ENCODE measurements around the gene MZT2A.
"Not testable (repeated sequence)": the region's sequence is repeated elsewhere in the genome, so short reads cannot be mapped to it uniquely, and the experiment has no call there.

The MZT2A gene, protein sequence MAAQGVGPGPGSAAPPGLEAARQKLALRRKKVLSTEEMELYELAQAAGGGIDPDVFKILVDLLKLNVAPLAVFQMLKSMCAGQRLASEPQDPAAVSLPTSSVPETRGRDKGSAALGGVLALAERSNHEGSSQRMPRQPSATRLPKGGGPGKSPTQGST

DNA sequence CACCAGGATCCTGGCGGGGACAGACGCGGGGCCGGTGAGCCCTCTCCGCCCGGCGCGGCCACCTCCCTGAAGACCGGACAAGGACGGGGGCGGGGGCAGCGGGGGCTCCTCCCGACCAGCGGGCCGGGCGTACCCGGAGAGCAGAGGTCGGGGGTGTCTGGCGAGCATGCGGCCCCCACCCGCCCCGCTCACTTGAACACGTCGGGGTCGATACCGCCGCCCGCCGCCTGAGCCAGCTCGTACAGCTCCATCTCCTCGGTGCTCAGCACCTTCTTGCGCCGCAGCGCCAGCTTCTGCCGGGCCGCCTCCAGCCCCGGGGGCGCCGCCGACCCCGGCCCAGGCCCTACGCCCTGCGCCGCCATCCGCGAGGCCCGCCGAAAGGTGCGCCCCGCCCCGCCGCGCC is at the start of gene MZT2A:
Gene MZT2A, minus strand, starts transcription at position 383 of the 403 bp plus-strand sequence. Its CDS starts 21 bp downstream, at position 362.
- DNase-seq (ENCODE audit: low read depth, low spot score); POLR2A ChIA-PET: not testable (repeated sequence)
- CTCF ChIA-PET, result interaction anchor here (1.0 to 2.9 kb wide), 9 partner anchors 9 to 235 kb away, joined by 3 to 18 read pairs (median 6); no protein-coding TSS in a partner anchor
- H3K4me3 ChIP-seq (ENCODE audit: low read depth, low read length), result peak within 1 kb of the TSS; percentile 88

DNA sequence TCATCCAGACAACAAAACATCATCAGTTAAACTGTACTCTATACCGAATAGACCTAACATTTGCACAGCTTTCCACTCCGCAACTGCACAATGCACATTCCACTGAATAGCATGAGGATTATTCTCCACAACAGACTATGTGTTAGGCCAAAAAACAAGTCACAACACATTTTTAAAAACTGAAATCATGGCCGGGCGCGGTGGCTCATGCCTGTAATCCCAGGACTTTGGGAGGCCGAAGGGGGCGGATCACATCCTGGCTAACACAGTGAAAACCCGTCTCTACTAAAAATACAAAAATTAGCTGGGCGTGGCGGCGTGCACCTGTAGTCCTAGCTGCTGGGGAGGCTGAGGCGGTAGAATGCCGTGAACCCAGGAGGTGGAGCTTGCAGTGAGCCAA is 46.7 kb upstream of the MZT2A start:
- DNase-seq (ENCODE audit: low read depth, low spot score); H3K4me3 ChIP-seq (ENCODE audit: low read depth, low read length); CTCF ChIA-PET; POLR2A ChIA-PET: not testable (repeated sequence)

DNA sequence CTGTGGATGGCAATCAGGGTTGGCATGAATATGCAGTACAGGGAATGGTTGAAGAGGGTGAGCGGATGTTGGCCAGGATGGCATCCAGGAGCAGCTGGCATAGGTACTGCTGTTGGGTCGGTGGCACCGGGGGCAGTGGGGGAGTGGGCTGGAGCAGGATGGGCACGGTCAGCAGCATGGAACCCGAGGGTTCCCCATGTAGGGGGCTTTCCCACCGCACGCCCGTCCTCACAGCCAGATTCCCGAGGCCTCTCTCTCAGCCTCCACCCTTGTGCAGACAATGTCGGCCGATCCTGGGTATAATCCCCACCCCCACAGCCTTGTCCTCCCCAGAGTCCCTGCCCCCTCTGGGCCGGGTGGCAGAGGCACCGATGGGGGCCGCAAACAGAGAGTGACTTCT is 44.6 kb upstream of the MZT2A start:
- CTCF ChIA-PET; H3K4me3 ChIP-seq (ENCODE audit: low read depth, low read length); POLR2A ChIA-PET; DNase-seq (ENCODE audit: low read depth, low spot score): not testable (repeated sequence)

DNA sequence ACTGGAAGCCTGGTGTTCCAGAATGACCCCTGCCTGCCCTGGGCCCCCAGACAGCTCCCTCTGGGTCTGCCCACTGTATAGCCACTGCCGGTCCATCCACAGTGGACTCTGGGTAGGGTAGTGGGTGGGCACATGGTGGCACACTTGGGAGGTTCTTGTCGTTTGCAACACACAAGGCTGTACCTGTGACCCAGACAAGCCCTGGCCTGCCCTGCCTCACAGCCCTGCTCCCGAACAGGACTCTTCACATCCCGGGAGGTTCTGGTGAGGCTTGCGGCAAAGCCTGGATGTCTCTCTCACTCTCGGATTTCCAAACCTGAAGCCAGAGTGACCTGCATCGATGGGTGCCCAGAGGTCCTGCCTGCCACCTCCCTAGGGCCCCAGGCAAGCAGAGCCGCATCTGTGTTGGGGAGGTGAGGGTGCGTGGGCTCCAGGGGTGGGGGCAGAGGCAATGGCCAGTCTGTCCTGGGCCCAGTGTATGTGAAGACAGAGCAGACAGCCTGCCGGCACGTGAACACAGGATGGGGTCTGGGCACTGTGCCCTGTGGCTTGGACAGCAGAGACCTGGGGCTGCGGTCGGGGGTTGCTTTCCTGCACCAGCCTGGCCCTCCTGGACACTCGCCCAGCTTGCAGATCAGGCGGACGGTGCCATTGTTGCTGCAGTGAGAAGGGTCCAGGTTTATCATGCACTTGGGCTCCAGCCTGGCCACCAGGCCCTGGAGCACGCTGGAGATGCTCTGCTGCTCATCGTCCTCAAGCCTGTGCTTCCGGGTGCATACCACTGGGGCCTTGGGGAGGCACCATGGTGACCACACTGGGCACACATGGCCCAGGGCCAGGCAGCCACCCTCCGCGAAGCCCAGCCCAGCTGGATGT is 44.0 kb upstream of the MZT2A start:
- POLR2A ChIA-PET; DNase-seq (ENCODE audit: low read depth, low spot score); H3K4me3 ChIP-seq (ENCODE audit: low read depth, low read length); CTCF ChIA-PET: not testable (repeated sequence)

DNA sequence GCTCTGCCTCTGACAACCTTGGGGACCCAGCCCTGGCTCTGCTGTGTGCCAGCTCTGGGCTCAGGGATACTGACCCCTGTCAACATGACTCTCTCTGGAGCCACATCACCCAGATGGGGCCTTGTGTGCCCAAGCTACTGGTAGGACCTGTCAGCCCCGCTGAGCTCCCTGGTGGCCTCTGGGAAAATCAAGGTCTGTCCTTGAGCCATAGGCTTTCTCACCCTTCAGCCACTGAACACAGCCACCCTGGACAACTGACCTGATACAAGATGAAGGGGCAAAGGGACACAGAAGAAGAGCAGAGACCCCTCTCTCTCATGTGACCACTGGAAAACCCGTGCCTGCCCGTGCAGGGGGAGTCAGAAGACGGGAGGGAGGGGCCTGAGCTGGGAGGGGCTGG is 43.3 kb upstream of the MZT2A start:
- no peak overlapping the region for H3K4me3 ChIP-seq (ENCODE audit: low read depth, low read length)
- ChIA-PET CTCF (no interaction called here), POLR2A (no interaction called here)
- DNase-seq (ENCODE audit: low read depth, low spot score), result no peak
- TF ChIP-seq, protein P1, sequence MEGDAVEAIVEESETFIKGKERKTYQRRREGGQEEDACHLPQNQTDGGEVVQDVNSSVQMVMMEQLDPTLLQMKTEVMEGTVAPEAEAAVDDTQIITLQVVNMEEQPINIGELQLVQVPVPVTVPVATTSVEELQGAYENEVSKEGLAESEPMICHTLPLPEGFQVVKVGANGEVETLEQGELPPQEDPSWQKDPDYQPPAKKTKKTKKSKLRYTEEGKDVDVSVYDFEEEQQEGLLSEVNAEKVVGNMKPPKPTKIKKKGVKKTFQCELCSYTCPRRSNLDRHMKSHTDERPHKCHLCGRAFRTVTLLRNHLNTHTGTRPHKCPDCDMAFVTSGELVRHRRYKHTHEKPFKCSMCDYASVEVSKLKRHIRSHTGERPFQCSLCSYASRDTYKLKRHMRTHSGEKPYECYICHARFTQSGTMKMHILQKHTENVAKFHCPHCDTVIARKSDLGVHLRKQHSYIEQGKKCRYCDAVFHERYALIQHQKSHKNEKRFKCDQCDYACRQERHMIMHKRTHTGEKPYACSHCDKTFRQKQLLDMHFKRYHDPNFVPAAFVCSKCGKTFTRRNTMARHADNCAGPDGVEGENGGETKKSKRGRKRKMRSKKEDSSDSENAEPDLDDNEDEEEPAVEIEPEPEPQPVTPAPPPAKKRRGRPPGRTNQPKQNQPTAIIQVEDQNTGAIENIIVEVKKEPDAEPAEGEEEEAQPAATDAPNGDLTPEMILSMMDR (IDR thresholded peaks at IDR 0.05; ENCODE audit: insufficient read depth, low read length, missing control alignments), result no peak

DNA sequence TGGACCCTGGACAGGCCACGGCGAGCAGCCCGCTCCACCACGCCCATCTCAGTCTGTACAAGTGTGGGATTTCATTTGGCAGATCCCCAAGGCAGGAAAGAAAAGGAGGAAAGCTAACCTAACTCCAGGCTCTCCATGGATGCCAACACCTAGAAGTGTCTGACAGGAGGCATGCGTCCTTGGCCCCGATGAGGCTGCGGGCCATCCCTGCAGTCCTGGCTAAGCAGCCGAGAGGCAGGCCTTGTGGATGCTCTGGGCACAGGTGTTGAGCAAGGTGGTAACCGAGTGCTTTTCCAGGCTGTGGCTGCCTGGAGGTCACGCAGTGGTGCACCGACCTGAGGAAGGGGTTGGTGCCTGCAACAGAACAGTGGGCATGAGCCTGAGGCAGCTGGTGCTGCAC is 42.8 kb upstream of the MZT2A start:
- H3K4me3 ChIP-seq (ENCODE audit: low read depth, low read length); CTCF ChIA-PET; POLR2A ChIA-PET; DNase-seq (ENCODE audit: low read depth, low spot score): not testable (repeated sequence)

DNA sequence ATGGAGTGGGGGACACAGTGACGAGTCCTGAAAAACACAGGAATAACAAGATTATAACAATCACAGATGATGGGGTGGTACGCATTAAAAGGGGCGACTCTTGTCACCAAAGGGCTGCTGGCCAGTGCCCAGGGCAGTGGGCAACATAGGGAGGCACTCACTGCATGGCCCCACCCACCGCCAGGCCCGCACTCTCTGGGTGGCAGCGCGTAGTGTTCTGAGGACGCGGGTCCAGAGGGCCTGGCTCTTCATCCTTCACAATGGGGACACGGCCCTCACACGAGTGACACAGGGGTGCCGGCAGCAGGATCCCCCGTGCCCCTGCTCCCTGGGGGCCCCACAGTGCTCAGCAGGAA is 42.1 kb upstream of the MZT2A start:
- H3K4me3 ChIP-seq (ENCODE audit: low read depth, low read length); POLR2A ChIA-PET; CTCF ChIA-PET; DNase-seq (ENCODE audit: low read depth, low spot score): not testable (repeated sequence)

DNA sequence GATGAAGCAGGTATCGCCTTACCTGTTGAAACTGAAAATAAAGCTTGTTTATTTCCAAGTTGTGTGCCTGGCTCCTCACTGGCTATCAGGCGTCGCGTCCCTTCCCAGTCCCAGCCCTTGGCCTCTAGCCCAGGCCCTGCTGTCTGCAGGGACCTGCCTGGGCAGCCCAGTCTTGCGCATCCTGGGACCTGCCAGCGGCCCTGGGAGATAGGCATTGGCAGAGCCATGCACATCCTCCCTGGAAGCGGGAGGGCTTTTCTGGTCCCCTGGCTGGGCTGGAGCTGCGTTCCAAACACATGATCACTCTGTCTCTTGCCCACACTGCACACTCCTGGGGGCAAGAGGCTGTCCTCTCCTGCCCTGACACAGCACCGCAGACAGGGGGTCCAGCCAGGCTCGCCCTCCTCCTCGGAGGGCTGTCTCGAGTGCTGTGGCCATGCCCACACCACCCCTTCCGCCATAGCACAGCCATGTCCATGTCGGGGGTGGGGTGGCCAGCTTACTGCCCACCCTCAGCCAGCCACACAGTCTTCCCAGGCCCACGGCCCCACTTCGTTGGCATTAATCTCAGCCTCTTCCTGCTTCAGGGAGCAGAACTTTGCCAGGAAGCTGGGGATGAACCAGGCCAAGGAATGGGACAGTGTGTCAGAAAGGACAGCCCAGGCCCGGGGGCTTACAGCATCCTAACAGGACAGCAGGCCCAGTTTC is 41.6 kb upstream of the MZT2A start:
- CTCF ChIA-PET; H3K4me3 ChIP-seq (ENCODE audit: low read depth, low read length); POLR2A ChIA-PET; DNase-seq (ENCODE audit: low read depth, low spot score): not testable (repeated sequence)

DNA sequence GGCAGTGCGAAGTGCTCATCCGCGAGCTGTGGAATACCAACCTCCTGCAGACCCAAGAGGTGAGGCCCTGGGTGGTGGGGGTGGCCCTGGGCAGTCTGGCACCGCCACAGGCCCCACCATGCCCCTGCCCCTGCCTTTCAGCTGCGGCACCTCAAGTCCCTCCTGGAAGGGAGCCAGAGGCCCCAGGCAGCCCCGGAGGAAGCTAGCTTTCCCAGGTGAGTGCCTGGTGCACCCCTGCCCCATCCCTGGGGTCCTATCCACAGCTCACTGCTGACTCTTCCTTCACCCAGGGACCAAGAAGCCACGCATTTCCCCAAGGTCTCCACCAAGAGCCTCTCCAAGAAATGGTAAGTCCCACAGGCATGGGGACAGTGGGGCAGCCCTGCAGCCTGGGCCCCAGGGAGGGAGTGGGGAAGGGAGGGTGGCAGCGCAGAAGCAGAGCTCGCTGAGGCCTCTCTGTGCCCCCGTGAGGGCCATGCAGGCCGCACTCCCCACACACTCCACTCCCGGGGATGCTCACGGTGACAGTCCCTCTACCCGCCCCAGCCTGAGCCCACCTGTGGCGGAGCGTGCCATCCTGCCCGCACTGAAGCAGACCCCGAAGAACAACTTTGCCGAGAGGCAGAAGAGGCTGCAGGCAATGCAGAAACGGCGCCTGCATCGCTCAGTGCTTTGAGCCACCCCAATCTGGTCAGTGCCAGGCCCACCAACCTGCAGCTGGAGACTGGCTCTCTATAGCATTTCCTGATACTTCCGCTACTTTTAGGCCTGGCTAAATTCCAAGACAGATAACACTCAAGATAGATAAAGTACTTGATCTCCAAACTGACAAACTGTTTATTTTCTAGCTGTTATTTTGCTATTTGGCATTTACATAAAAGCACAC is 40.8 kb upstream of the MZT2A start:
- H3K4me3 ChIP-seq (ENCODE audit: low read depth, low read length); POLR2A ChIA-PET; CTCF ChIA-PET; DNase-seq (ENCODE audit: low read depth, low spot score): not testable (repeated sequence)

DNA sequence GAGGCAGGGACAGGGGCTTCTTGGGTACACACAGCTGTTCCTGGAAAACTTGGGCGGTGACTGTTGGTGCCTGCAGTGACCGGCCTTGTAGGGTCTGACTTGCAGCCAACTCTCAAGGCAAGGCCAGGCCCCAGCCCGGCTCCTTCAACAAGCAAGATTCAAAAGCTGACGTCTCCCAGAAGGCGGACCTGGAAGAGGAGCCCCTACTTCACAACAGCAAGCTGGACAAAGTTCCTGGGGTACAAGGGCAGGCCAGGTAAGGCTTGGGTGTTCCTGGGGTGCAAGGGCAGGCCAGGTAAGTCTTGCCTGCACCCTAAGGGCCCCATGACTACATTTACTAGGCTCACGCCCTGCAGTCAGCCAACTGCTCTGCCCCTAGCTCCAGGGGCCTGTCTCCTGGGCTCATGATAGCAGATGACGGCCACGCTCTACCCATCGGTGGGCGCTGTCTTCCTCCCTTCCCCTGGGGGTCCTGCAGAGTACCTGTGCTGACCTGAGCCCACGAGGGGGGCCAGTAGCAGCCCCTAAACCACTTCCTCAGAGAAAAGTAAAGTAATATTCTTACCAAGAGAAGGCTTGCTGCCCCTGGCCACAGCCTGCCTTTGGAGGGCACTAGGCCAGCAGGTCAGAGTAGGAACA is 39.5 kb upstream of the MZT2A start:
- CTCF ChIA-PET; H3K4me3 ChIP-seq (ENCODE audit: low read depth, low read length); POLR2A ChIA-PET; DNase-seq (ENCODE audit: low read depth, low spot score): not testable (repeated sequence)

DNA sequence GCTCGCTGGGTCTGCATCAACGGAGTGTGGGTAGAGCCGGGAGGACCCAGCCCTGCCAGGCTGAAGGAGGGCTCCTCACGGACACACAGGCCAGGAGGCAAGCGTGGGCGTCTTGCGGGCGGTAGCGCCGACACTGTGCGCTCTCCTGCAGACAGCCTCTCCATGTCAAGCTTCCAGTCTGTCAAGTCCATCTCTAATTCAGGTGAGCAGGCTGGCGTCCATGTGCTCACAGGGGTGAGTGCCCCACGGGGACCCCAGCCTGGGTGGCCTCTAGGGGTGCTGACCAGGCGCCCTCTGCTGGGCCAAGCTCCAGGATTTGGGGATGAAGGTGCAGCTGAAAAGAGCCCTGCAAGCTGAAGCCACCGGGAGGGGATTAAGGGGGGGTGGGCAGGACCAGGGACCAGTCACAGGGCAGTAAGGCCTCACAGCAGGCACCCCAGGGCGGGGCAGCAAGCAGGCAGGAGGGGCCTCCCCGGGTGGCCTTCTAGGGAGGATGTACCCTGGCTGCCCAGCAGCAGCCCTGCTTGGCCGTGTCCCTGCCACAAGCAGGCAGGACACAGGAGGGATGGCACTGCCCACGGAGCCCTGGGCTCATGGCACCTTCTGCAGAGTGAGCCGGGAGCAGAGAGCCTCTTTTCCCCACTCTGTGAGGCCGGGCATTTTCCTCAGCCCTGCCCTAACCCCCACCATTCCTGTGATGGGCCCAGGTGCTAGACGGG is 38.6 kb upstream of the MZT2A start:
- POLR2A ChIA-PET; DNase-seq (ENCODE audit: low read depth, low spot score); CTCF ChIA-PET; H3K4me3 ChIP-seq (ENCODE audit: low read depth, low read length): not testable (repeated sequence)

DNA sequence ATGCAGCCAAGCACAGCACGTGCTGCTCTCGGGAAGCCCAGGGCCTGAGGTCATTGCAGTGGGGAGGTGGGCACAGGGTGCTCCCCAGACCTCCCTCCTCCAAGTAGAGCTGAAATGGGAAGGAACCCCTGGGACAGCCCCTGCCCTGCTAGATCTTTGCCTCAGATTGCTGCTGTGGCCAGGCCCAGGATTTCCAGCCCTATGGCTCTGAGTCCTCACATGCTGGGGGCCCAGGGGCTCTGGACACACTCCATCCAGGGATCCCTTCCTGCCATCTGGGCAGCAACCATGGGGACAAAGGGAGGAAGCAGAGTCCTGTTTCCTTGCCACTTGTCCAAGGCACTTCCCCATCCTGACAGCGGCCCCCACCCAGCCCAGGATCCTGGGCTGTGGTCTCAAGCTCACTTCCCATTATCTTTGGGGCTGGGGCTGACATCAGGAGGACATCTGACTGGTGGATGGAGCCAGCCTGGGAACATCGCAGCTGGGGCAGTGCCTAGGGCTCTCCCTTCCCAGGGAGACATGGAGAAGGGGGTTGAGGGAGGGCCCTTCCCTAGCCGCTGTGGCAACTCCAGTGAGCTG is 37.8 kb upstream of the MZT2A start:
- POLR2A ChIA-PET; CTCF ChIA-PET; H3K4me3 ChIP-seq (ENCODE audit: low read depth, low read length); DNase-seq (ENCODE audit: low read depth, low spot score): not testable (repeated sequence)

DNA sequence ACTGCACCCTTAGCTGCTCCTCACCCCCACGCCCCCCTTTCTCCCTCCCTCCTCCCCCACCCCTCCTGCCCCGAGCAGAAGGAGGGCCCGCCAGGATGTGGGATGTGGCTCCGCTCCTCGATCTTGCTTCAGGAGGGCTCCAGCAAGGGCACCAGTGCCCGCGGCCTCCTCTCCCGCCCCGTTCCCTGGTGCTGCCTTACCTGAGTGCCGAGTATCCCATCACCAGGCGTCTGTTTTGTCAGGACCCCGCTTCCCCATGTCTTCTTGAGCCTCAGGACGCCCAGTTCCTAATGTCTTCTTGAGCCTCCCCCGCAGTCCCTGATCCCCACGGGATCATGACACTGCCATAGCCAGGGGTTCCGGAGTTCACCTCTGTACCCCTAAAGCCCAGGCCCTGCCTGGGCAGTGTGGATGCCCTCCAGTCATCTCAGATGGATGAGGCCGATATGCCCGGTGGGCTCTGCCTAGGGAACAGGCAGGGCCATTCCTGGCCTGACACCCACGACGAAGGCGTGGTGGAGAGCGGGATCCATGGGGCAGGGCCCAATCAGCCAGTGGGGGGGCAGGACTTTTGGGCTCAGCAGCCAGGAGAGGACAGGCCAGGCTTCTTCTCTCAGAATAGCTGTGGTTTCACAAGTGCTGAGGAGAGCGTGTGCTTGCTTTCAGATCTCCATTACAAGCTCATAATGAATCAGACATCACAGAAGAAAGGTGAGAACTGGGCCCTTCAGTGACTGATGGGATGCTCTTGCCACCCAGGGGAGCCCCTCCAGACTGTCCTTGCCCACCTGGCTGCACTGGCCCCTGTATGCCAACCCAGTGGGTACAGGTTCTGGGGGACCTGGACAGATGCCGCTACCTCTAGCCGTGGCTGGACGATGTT is 37.0 kb upstream of the MZT2A start:
- CTCF ChIA-PET; POLR2A ChIA-PET; DNase-seq (ENCODE audit: low read depth, low spot score); H3K4me3 ChIP-seq (ENCODE audit: low read depth, low read length): not testable (repeated sequence)
